Neuron (in vitro differentiated cells): ENCODE results near the gene PSKH1.
"Not testable (repeated sequence)": the region's sequence is repeated elsewhere in the genome, so short reads cannot be mapped to it uniquely, and the experiment has no call there.

Source experiments
- H2AFZ ChIP-seq: one replicate; pipeline ENCODE4 v1.6.1; 2013; ENCODE audit warnings: low read depth, mild to moderate bottlenecking, inconsistent platforms, low read length, moderate library complexity
- H3K27me3 ChIP-seq: one replicate; pipeline ENCODE4 v1.6.1; 2013; ENCODE audit warnings: low read length; ENCODE audit not compliant: insufficient read depth
- H3K36me3 ChIP-seq: one replicate; pipeline ENCODE4 v1.6.1; 2013; ENCODE audit warnings: low read length; ENCODE audit not compliant: insufficient read depth
- H3K4me1 ChIP-seq: one replicate; pipeline ENCODE4 v1.6.1; 2013; ENCODE audit warnings: low read length; ENCODE audit not compliant: insufficient read depth
- H3K4me3 ChIP-seq: 2 replicates; pipeline ENCODE4 v1.5.1; 2013; ENCODE audit warnings: mild to moderate bottlenecking, low read length, moderate library complexity
- H3K9me3 ChIP-seq: one replicate; pipeline ENCODE4 v1.6.1; 2013; ENCODE audit warnings: low read length

The PSKH1 gene

DNA sequence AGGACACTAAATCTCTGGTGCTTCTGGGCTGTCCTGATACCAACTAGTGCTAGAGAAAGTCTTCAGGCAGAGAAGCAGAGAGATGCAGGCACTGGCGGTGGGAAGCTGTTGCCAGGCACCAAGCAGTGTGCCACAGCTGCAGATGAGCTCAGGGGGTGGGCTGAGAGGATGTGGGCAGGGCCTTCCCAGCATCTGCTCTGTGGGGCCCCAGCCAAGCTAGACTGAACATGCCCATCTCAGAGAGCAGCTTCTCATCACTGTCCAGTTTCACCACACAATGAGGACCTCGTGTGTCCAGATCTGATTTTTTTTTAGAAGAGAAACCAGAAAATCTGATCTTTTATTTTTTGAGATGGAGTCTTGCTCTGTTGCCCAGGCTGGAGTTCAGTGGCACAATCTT lies 17.1 kb downstream of the PSKH1 start:
- H3K4me1 ChIP-seq, result peaks cover 8% of the 10 kb centered on the region
- no peaks in the 10 kb centered on the region for H3K27me3 ChIP-seq
- H3K36me3 ChIP-seq, result peaks cover 45% of the 10 kb centered on the region
- no peaks in the 10 kb centered on the region for H3K9me3 ChIP-seq
- H2AFZ ChIP-seq, result no peak overlapping the region
- no peak overlapping the region for H3K4me3 ChIP-seq

- Histone ChIP-seq H3K9me3 (no peaks in the 10 kb centered on the region), H3K36me3 (peaks cover 43% of the 10 kb centered on the region), H3K4me1 (peaks cover 4% of the 10 kb centered on the region), H3K4me3 (no peak overlapping the region), H3K27me3 (no peaks in the 10 kb centered on the region), H2AFZ (no peak overlapping the region)
Observed at GRCh38 chr16:67914758-67915495, 21.9 kb downstream of the PSKH1 start.

GRCh38 chr16:67915496-67915769 lies 22.4 kb downstream of the PSKH1 start:
- peaks cover 40% of the 10 kb centered on the region for H3K36me3 ChIP-seq
- H3K9me3 ChIP-seq, H3K27me3 ChIP-seq, H3K4me1 ChIP-seq, H3K4me3 ChIP-seq, H2AFZ ChIP-seq: not testable (repeated sequence)

DNA sequence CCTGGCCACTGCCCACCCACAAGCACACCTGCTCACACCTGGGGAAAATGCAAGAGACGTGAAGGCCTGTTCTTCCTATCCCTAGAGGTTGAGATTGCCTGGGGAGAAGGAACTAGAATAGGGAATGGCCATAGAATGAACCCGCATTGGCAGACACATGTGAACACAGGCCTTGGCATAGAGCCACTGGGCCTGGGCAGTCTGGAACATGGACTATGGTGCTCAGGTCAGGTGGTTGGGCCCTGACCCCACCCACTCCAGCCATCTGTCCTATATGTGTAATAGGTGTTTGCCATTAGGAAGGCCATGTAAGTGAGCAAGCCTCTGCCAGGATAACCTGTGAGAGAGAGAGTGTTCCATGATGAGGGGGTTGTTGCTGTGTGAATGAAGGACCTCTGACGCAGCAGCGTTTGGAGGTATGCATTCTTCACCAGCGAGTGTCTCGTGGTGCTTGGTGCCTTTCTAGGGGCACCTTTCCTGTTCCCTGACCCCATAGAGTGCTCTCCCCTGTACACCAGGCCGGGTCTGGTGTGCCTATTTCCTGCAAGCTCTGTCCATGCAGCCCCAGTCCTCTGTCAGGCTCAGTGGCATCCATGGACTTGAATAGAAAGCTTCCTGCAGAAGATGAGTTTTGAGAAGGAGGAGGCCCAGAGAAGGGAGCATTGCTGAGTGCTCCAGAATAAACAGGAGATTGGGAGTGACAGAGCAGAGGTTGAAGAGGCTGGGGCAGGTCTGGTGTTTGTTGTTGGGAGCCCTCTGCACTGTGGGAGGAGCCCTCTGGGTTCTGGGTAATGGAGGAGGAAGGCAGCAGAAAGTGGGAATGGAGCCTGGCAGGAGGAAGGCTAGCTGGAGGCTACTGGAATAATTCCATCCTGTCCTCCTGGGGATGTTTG lies 23.0 kb downstream of the PSKH1 start:
- Histone ChIP-seq H3K4me1 (no peaks in the 10 kb centered on the region), H3K36me3 (peaks cover 34% of the 10 kb centered on the region), H3K27me3 (no peaks in the 10 kb centered on the region), H3K9me3 (no peaks in the 10 kb centered on the region), H2AFZ (no peak overlapping the region), H3K4me3 (no peak overlapping the region)

DNA sequence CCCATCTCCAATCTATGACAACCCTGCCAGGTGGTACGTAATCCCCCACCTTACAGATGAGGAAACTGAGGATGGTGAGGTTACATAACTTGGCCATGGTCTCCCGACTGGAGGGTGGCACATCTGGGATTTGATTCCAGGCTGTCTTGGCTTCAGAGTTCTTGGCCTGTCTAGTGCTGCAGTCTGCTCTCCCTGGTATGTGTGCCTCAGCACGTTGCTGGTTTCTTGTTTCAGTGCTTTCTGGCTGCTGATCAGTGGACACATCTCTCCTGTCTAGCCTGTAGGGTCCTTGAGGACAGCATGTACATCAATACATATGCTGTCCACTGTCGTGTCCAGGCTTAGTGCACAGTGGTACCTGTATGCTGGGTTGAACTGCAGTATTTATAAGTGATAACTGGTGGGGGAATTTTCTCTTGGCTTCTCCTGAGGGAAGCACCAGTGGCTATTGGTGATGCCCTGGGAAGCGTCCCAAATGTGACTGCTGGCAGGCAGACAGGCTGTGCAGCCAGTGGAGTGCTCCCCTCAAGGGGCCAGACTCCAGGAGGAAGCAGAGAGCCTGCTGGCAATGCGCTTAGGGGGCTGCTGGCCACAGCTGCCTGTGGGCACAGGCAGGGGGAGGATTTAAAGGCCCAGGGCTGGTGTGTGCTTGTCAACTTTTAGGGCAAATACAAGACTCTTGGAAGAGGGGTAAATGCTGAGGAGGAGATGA lies 24.2 kb downstream of the PSKH1 start:
- H3K36me3 ChIP-seq, result peaks cover 22% of the 10 kb centered on the region

GRCh38 chr16:67917852-67918236 lies 24.8 kb downstream of the PSKH1 start:
- no peak overlapping the region for H2AFZ ChIP-seq
- no peaks in the 10 kb centered on the region for H3K9me3 ChIP-seq
- peaks cover 21% of the 10 kb centered on the region for H3K36me3 ChIP-seq
- H3K4me3 ChIP-seq, result no peak overlapping the region
- no peaks in the 10 kb centered on the region for H3K27me3 ChIP-seq
- no peaks in the 10 kb centered on the region for H3K4me1 ChIP-seq

More for the DNA sequence above, 24.2 kb downstream of the PSKH1 start:
- Histone ChIP-seq H3K4me3 (no peak overlapping the region), H3K27me3 (no peaks in the 10 kb centered on the region), H3K4me1 (no peaks in the 10 kb centered on the region), H2AFZ (no peak overlapping the region), H3K9me3 (no peaks in the 10 kb centered on the region)

DNA sequence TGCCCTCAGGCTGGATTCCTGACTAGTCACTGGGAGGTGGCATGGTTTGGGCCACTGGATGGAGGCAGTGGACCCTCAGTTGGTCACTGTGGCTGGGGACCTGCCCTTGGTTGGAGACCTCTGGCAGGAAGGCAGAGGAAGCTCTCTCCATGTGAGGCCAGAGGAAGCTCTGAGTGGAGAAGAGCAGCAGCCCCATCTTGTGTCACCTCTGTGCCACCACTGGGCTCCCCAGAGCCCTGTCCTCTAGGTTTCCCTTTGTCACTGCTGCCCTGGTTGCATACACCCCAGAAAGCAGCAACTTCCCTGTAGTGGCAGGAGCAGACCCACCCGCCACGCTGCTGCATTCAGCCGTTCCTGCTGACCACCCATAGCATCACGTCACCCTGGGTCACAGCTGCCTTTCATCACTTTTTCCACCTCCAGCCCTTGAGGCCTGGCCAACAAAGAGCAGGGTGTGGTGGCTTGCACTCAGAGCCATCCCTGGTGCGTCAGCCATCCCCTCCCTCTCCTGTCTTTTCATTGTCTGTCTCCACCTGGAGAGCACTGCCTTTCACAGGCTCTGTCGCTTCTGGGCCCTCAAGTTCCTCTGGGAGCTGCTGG lies 26.7 kb downstream of the PSKH1 start:
- H3K36me3 ChIP-seq, result peaks cover 24% of the 10 kb centered on the region
- no peaks in the 10 kb centered on the region for H3K9me3 ChIP-seq
- no peak overlapping the region for H2AFZ ChIP-seq
- no peak overlapping the region for H3K4me3 ChIP-seq
- no peaks in the 10 kb centered on the region for H3K4me1 ChIP-seq
- H3K27me3 ChIP-seq, result no peaks in the 10 kb centered on the region

DNA sequence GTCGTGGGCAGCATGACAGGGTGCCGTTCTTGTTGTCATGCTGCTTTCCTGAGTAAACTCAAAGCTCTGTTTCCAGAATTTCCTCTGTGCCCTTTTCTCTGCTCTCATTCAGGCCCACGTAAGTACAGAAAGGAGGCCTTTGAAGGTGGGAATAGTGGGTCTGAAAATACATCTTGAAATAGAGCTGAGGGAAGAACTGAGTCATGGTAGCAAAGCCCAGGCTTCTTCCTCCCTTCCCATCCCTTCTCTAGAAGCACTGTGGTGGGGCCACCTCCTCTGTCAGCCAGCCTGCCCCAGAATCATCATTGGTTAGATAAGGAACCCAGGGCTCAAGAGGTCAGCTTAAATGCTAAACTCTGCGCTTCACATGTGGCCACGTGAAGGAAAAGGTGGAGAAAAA lies 29.2 kb downstream of the PSKH1 start:
- Histone ChIP-seq H3K27me3 (no peaks in the 10 kb centered on the region), H3K36me3 (peaks cover 14% of the 10 kb centered on the region), H3K4me3 (no peak overlapping the region), H3K4me1 (no peaks in the 10 kb centered on the region), H3K9me3 (no peaks in the 10 kb centered on the region), H2AFZ (no peak overlapping the region)

- Histone ChIP-seq H3K36me3 (peaks cover 18% of the 10 kb centered on the region), H3K9me3 (no peaks in the 10 kb centered on the region), H3K27me3 (no peaks in the 10 kb centered on the region), H2AFZ (no peak overlapping the region), H3K4me3 (no peak overlapping the region), H3K4me1 (no peaks in the 10 kb centered on the region)
Observed at GRCh38 chr16:67922740-67923139, 29.7 kb downstream of the PSKH1 start.

- Histone ChIP-seq H3K36me3 (peaks cover 22% of the 10 kb centered on the region), H3K27me3 (no peaks in the 10 kb centered on the region), H2AFZ (no peak overlapping the region), H3K4me3 (no peak overlapping the region), H3K9me3 (no peaks in the 10 kb centered on the region), H3K4me1 (no peaks in the 10 kb centered on the region)
Observed at GRCh38 chr16:67923414-67924116, 30.5 kb downstream of the PSKH1 start.

DNA sequence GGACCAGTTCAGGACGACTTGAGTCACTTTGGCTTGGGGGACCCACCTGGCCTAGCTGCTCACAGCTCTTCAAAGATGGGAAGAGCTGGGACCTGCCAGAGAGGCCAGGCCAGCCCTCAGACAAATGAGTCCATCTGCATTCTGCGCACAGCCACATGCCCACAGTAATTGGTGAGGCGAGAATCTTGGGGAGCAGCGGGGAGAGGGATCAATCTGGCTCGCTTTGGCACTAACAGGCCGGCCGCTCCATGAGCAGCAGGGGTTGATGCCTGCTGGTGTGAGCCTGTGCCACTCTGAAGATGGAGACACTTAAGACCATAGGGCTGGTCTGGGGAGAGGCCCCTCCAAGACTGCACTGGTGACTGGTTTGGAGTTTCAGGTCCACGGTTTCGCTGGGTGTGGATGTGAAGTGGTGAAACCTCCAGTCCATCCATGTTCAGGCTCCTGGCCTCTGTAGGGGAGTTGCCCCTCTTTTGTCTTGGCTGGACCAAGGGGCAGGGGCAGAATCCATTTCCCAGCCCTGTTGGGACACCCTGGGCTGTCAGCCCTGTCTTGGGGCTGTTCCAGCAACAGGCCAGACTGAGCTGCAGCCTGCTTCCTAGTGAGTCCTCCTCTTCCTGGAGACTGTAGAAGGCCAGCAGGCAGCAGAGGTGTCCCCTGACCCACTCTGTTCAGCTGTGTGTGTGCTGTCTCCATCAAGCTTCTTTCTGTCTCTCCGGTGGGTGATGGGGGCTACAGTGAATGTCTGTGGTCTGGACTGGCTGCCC lies 31.3 kb downstream of the PSKH1 start:
- H3K4me1 ChIP-seq, result no peaks in the 10 kb centered on the region
- no peaks in the 10 kb centered on the region for H3K27me3 ChIP-seq
- H2AFZ ChIP-seq, result no peak overlapping the region
- no peaks in the 10 kb centered on the region for H3K9me3 ChIP-seq
- peaks cover 28% of the 10 kb centered on the region for H3K36me3 ChIP-seq
- H3K4me3 ChIP-seq, result no peak overlapping the region

GRCh38 chr16:67926181-67926750 lies 33.2 kb downstream of the PSKH1 start:
- no peaks in the 10 kb centered on the region for H3K4me1 ChIP-seq
- H3K36me3 ChIP-seq, result peaks cover 38% of the 10 kb centered on the region
- H3K27me3 ChIP-seq, result no peaks in the 10 kb centered on the region
- H3K9me3 ChIP-seq, result no peaks in the 10 kb centered on the region
- H3K4me3 ChIP-seq, result no peak overlapping the region
- H2AFZ ChIP-seq, result no peak overlapping the region
